ENCODE data around the gene TYROBP. TPM values are rescaled to one million over a fixed set of nuclear protein-coding genes. Genes with fewer than 3 reads are reported as not detected.
A peak's percentile ranks its signal among the peaks of the same experiment; 100 is the strongest.

Gene TYROBP
- total RNA-seq, 1 experiment from 2014 or later, result not detected

DNA sequence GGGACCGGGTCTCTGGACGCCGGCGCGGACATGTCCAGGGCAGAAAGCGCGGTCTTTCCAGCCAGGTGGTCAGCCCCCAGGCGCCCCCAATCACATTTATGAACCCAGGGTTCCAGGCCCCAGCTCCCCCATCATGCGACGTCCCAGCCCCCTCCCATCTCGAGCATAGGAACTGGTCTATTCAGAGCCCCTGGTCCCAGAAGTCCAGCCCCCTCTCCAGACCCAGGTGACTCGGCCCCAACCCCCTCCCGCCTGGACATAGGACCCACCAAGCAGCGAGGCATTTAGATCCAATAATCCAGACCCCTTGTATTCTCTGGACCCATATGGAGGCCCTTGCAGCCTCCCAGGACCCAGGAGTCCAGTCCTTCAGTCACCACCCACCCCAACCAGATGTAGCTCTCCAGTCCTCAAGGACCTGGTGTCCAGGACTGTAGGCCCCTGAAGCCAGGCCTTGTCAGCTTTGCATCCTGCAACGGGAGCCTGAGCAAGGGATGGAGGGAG is 39.2 kb downstream of the TYROBP start:
- H3K23ac ChIP-seq (ENCODE audit: insufficient read length, low read depth, low read length), result no peak overlapping the region
- no peak overlapping the region for H2BK12ac ChIP-seq (ENCODE audit: insufficient read length, low read depth, low read length)
- H3K36me3 Mint-ChIP-seq (ENCODE audit: insufficient read depth in 1 of 3, low read depth in 3 of 3), result peaks cover 3 to 8% (median 6%) of the 10 kb centered on the region in 3 experiments; a peak in 6 of 7 replicates
- H3K9me3 ChIP-seq (ENCODE audit: control insufficient read depth, low read depth, low read length), result no peaks in the 10 kb centered on the region
- no peak overlapping the region for H4K5ac ChIP-seq (ENCODE audit: insufficient read length, low read depth, low read length)
- peaks cover 40% of the 10 kb centered on the region for H3K27me3 Mint-ChIP-seq (ENCODE audit: low read depth)
- no peak overlapping the region for H3T11ph ChIP-seq (ENCODE audit: low read length)
- no peak overlapping the region for H3K9ac ChIP-seq (ENCODE audit: extremely low read depth, insufficient read length, low read length)
- H4K91ac ChIP-seq (ENCODE audit: insufficient read length, low read depth, low read length), result no peak overlapping the region
- no peak overlapping the region for H3K56ac ChIP-seq (ENCODE audit: insufficient read length, low read depth, low read length)
- no peak overlapping the region for H3K14ac ChIP-seq (ENCODE audit: insufficient read depth, low read length)
- WGBS (ENCODE audit: extremely low coverage, insufficient read length, low lambda C conversion rate), result no CpG with 5 or more reads among the region's 15 CpGs
- H3K4me2 ChIP-seq (ENCODE audit: insufficient read depth, insufficient read length, low read length), result peak overlapping the region; percentile 76
- no peak overlapping the region for H3K27ac ChIP-seq (ENCODE audit: insufficient read length, low read depth, low read length)
- TF ChIP-seq CTCF (conservative IDR thresholded peaks at IDR 0.05), result no peak
- peak overlapping the region in 1 of 3 experiments; percentile 51; a peak in 2 of 7 replicates for H3K27ac Mint-ChIP-seq
- H4K20me1 ChIP-seq (ENCODE audit: control insufficient read depth, insufficient read depth, insufficient read length), result no peaks in the 10 kb centered on the region
- H2AFZ ChIP-seq (ENCODE audit: low read length), result no peak overlapping the region
- H3K79me2 ChIP-seq (ENCODE audit: insufficient read depth, low read length), result no peaks in the 10 kb centered on the region
- DNase-seq, result no peak
- no peaks in the 10 kb centered on the region for H3K79me1 ChIP-seq (ENCODE audit: insufficient read depth, low read depth, low read length, poor library complexity, severe bottlenecking)
- no peak overlapping the region for H2BK5ac ChIP-seq (ENCODE audit: insufficient read length, low read length)
- peak overlapping the region; percentile 63 to 88 for H3K4me3 Mint-ChIP-seq
- H4K8ac ChIP-seq (replicated peaks; ENCODE audit: insufficient read length, low read depth, low read length), result no peak overlapping the region
- H3K9me3 Mint-ChIP-seq, result no peaks in the 10 kb centered on the region; a peak in 1 of 5 replicates
- no peak overlapping the region for H3K4ac ChIP-seq (ENCODE audit: low read depth, low read length)
- peaks cover 14% of the 10 kb centered on the region for H3K23me2 ChIP-seq (ENCODE audit: insufficient read length, low read depth, low read length, poor library complexity, severe bottlenecking)
- H2AK5ac ChIP-seq (ENCODE audit: insufficient read length, low read length), result no peak overlapping the region
- no peak overlapping the region for H2BK120ac ChIP-seq (ENCODE audit: low read depth, low read length, poor library complexity, severe bottlenecking)
- no peak overlapping the region for H3K18ac ChIP-seq (ENCODE audit: insufficient read length, low read depth, low read length)
- peaks cover 8% of the 10 kb centered on the region; the same call in 1 of the 2 replicates for H3K4me1 ChIP-seq (ENCODE audit: insufficient read depth, low read length)
- no peak overlapping the region for H2BK20ac ChIP-seq (ENCODE audit: low read depth, low read length, poor library complexity, severe bottlenecking)
- H2BK15ac ChIP-seq (ENCODE audit: low read depth, low read length), result no peak overlapping the region
- H3K4me1 Mint-ChIP-seq, result peaks cover 14 to 35% of the 10 kb centered on the region in 2 experiments
- peaks cover 5% of the 10 kb centered on the region; the same call in 1 of the 2 replicates for H3K27me3 ChIP-seq (ENCODE audit: insufficient read depth, low read length)
